ENCODE results near the gene TP73. TPM values are rescaled to one million over a fixed set of nuclear protein-coding genes. Genes with fewer than 3 reads are reported as not detected.

Gene TP73
- total RNA-seq, 1 donor from 2014 or later, result 3.6 TPM

DNA sequence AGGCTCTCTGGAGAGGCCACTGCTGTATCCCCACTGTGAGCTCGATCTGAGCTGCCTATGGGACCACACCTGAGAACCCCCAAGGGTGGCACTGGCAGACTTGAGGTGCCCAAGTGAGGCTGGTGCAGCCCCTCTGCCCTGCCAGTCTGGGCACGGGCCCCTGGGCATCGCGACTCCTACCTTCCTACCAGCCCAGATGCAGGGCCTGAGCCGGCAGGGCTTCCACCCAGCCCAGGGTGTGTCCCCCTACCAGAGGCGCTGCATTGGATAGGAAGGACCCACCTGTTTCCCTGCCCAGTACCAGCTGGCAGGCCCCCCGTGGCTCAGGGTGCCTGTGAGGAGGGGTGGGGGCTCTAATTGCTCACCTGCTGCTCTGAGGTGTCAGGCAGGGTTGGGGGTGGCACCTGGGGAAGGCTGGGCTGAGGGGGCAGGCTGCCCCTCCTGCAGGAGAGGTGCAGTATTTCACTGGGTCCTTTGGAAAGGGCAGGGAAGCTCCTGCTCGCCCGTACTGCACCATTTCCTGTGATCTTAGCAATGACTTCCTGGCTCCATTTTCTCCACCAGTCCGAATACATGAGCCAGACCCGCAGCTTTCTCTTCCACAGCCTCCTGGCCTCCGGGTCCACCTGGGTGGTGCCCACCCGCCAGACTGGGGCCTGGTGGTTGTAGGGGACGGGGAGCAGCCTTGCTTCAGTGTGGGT is 11.8 kb downstream of the TP73 start:
- no peak overlapping the region for H3K27ac ChIP-seq
- DNase-seq (no peak), ATAC-seq (no peak)
- H3K9me3 ChIP-seq, result no peaks in the 10 kb centered on the region
- no peaks in the 10 kb centered on the region for H3K36me3 ChIP-seq
- intact Hi-C loops (cut with DNase I), result no loop called here
- TF ChIP-seq, protein P1, sequence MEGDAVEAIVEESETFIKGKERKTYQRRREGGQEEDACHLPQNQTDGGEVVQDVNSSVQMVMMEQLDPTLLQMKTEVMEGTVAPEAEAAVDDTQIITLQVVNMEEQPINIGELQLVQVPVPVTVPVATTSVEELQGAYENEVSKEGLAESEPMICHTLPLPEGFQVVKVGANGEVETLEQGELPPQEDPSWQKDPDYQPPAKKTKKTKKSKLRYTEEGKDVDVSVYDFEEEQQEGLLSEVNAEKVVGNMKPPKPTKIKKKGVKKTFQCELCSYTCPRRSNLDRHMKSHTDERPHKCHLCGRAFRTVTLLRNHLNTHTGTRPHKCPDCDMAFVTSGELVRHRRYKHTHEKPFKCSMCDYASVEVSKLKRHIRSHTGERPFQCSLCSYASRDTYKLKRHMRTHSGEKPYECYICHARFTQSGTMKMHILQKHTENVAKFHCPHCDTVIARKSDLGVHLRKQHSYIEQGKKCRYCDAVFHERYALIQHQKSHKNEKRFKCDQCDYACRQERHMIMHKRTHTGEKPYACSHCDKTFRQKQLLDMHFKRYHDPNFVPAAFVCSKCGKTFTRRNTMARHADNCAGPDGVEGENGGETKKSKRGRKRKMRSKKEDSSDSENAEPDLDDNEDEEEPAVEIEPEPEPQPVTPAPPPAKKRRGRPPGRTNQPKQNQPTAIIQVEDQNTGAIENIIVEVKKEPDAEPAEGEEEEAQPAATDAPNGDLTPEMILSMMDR (IDR thresholded peaks at IDR 0.05), result no peak
- H3K4me1 ChIP-seq, result peaks cover 8% of the 10 kb centered on the region
- peaks cover 8% of the 10 kb centered on the region for H3K27me3 ChIP-seq (ENCODE audit: low read depth)
- H3K4me3 ChIP-seq, result no peak overlapping the region

DNA sequence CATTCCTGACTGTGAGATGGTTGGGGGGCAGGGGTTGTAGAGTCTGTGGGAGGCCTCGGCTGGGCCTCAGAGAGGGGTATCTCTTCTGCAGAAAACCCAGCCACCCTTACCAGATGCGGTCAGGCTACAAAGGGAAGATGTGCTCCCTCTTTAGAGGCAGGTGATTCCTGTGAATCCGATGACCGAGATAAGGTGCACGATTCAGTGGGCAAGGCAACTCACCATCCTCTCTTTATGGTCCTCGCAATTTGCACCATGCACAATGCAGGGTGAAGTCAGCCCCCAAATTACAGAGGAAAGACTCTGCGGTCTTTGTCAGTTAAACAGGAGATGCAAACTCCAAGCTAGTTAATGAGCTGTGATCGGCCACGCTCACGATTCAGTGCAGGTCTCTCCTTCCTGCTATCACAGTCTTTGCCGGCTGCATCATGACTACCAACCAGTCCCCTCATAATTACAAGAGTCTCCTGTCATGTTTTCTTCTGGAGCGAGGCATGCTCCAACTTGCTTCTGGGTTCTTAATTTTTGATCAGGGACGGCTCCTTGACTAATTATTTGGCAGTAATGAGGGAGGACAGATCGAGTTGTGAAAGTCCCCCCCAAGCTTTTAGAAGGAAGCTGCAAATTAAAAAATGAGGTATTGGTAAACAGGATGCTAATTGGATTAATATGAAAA is 12.5 kb downstream of the TP73 start:
- no peak for ATAC-seq
- intact Hi-C loops (cut with DNase I), result no loop called here
- peaks cover 8% of the 10 kb centered on the region for H3K27me3 ChIP-seq (ENCODE audit: low read depth)

DNA sequence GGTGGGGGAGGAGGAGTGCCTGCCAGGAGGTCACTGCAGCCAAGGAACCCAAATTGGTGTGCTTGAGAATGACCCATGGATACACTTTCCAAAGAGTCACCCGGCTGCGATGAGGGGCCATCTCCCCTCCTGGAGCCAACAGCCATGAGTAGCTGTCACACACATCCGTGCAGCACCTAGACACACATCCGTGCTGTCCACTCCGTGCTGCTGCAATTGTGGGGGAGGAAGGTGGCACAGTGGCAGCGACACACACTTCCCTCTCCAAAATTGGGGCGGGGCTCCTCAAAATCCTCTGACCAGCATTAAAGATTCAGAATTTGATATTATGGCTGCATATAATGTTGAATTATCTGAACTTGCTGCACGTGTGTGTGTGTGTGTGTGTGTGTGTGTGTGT is 15.8 kb downstream of the TP73 start:
- Histone ChIP-seq H3K4me3 (no peak overlapping the region), H3K9me3 (no peaks in the 10 kb centered on the region), H3K36me3 (no peaks in the 10 kb centered on the region), H3K27me3 (ENCODE audit: low read depth) (peaks cover 3% of the 10 kb centered on the region), H3K4me1 (peaks cover 12% of the 10 kb centered on the region), H3K27ac (no peak overlapping the region)
- TF ChIP-seq, protein P1 (IDR thresholded peaks at IDR 0.05), result no peak
- ATAC-seq, result no peak
- intact Hi-C loops (cut with DNase I), result no loop called here
- no peak for DNase-seq

More for the DNA sequence above, 12.5 kb downstream of the TP73 start:
- Histone ChIP-seq H3K4me1 (peaks cover 12% of the 10 kb centered on the region), H3K36me3 (no peaks in the 10 kb centered on the region), H3K4me3 (no peak overlapping the region), H3K27ac (no peak overlapping the region), H3K9me3 (no peaks in the 10 kb centered on the region)
- no peak for DNase-seq
- TF ChIP-seq, protein P1 (IDR thresholded peaks at IDR 0.05), result no peak

DNA sequence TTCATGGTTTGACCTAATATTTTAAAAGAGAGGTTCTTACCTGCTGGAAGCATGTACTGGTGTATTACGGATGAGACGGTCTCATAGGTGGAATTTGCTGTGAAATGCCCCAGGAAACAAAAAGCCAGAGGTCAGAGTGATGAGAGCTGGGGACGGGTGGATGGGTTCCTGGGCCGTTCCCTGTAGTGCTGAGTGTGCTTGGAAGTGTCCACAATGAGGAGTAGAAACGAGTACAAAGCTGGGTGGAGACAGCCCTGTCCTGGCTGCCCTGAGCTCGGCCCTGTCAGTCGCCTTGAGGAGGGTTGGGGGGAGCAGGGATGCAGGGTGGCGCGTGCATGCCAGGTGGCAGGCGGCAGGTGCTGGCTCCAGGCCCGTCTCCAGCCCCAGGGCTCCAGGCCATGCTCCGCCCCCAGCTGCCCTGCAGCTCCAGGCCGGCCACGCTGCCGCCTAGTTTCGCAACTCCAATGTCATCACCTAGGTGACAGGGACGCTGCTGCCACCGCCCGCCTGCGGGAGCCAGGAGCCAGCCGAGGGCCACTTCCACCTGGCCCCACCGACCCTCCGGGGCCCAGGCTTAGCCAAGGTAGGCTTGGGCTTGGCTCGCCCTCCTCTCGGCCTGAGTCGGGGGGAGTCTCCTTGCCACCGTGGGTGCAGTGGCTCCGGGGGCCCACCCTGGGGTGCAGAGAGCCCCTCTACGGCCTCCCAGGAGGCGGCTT is 16.4 kb downstream of the TP73 start:
- ATAC-seq, result peak; percentile 91 to 96

DNA sequence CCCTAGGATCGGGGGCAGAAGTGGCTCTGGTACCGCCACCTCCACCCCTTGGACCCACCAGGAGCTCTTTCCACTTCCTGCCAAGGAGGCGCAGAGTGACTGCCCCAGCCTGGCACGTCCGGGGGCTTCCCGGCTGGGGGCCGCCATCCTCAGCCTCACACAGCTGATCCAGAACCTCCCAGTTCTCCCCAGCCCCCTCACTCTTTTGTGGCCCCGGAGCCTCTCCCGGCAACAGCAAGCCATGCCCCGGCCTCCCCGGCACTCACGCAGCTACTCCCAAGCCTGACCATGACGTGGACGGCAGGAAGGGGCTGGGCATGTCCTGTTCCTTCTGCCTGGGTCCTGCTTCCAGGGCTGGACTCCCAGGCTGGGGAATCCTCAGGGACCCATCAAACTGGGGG is 17.1 kb downstream of the TP73 start:
- intact Hi-C loops (cut with DNase I), result no loop called here
- H3K27ac ChIP-seq, result no peak overlapping the region
- peak; percentile 43 for DNase-seq
- peaks cover 5% of the 10 kb centered on the region for H3K27me3 ChIP-seq (ENCODE audit: low read depth)
- no peaks in the 10 kb centered on the region for H3K9me3 ChIP-seq
- peaks cover 16% of the 10 kb centered on the region for H3K4me1 ChIP-seq
- peak overlapping the region; percentile 8 for H3K4me3 ChIP-seq
- TF ChIP-seq, protein P1 (IDR thresholded peaks at IDR 0.05), result no peak
- no peaks in the 10 kb centered on the region for H3K36me3 ChIP-seq
- ATAC-seq, result no peak

More for the DNA sequence above, 16.4 kb downstream of the TP73 start:
- intact Hi-C loops (cut with DNase I), result no loop called here
- no peak overlapping the region for H3K27ac ChIP-seq
- no peaks in the 10 kb centered on the region for H3K9me3 ChIP-seq
- peak; percentile 95 for DNase-seq
- H3K27me3 ChIP-seq (ENCODE audit: low read depth), result peaks cover 3% of the 10 kb centered on the region
- no peaks in the 10 kb centered on the region for H3K36me3 ChIP-seq
- peaks cover 12% of the 10 kb centered on the region for H3K4me1 ChIP-seq
- TF ChIP-seq, protein P1 (IDR thresholded peaks at IDR 0.05), result no peak
- H3K4me3 ChIP-seq, result peak overlapping the region; percentile 8

All from lower lobe of right lung (tissue), 2 donors.